Measurements from ENCODE around the gene UBQLN4. TPM values are rescaled to one million over a fixed set of nuclear protein-coding genes. Genes with fewer than 3 reads are reported as not detected.
A peak's percentile ranks its signal among the peaks of the same experiment; 100 is the strongest.

The UBQLN4 gene
- total and polyA plus RNA-seq, 9 of the 15 experiments (the other 6 are each of a cell fraction or from before 2014, with no cell fraction given) = 13.5 to 65.5 (median 37.0) TPM

DNA sequence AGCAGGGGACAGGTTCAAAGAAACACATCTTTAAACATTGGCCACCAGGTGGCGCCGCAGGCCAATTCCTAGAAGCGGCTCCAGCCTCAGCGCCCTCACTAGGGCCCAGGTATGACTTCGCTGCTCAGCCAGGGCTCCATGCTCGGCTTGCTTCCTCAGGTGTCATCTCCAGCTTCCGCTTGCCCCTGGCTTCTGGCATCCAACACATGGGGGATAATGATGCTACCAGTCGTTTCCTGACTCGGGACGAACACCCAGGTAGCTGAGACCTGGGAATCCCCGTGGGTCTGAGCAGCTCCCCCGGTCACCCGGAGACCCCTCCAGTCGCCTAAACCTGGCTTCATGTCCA, 37.2 kb upstream of the UBQLN4 start (continued):
- TF ChIP-seq ZBTB34 (CRISPR knock-in tag; IDR thresholded peaks at IDR 0.05) (no peak), ZBTB1 (CRISPR knock-in tag; IDR thresholded peaks at IDR 0.05; ENCODE audit: borderline replicate concordance, low read depth) (no peak), PML (IDR thresholded peaks at IDR 0.05; ENCODE audit: low read length) (no peak), DACH1 (IDR thresholded peaks at IDR 0.05; ENCODE audit: partially characterized antibody) (no peak), ZEB2 (IDR thresholded peaks at IDR 0.05) (peak; percentile 54; the same call in 1 of the 2 replicates), ZFP36 (IDR thresholded peaks at IDR 0.05; ENCODE audit: low read depth, low read length, partially characterized antibody) (no peak), ZNF347 (CRISPR knock-in tag; IDR thresholded peaks at IDR 0.05; ENCODE audit: low read depth) (no peak), ZNF253 (CRISPR knock-in tag; conservative IDR thresholded peaks at IDR 0.05) (no peak), SMC3 (conservative IDR thresholded peaks at IDR 0.05; ENCODE audit: insufficient read depth, low read depth, low read length) (peak; percentile 94), RBM34 (IDR thresholded peaks at IDR 0.05; ENCODE audit: borderline replicate concordance, insufficient read depth, low read length) (no peak), ZNF830 (CRISPR knock-in tag; IDR thresholded peaks at IDR 0.05) (no peak), CHAMP1 (IDR thresholded peaks at IDR 0.05) (no peak), ASH1L (IDR thresholded peaks at IDR 0.05; ENCODE audit: borderline replicate concordance, low read depth, partially characterized antibody) (no peak), EWSR1 (IDR thresholded peaks at IDR 0.05; ENCODE audit: borderline replicate concordance, low read depth, partially characterized antibody) (no peak), RBM25 (IDR thresholded peaks at IDR 0.05; ENCODE audit: low read depth, low read length, severe bottlenecking) (no peak), HSF4 (CRISPR knock-in tag; IDR thresholded peaks at IDR 0.05; ENCODE audit: borderline replicate concordance) (no peak), PHF20 (IDR thresholded peaks at IDR 0.05; ENCODE audit: partially characterized antibody) (no peak), BDP1 (IDR thresholded peaks at IDR 0.05; ENCODE audit: insufficient read depth, insufficient read length) (no peak), ZNF695 (CRISPR knock-in tag; IDR thresholded peaks at IDR 0.05) (no peak), SOX6 (IDR thresholded peaks at IDR 0.05) (0 out of 2 replicates have a peak, but pooled peaks have one; percentile 28), ZNF239 (CRISPR knock-in tag; IDR thresholded peaks at IDR 0.05) (no peak), ATF7 (IDR thresholded peaks at IDR 0.05) (0 out of 2 replicates have a peak, but pooled peaks have one; percentile 24), PHF8 (IDR thresholded peaks at IDR 0.05; ENCODE audit: borderline replicate concordance, low read length) (no peak), PTRF (tag; IDR thresholded peaks at IDR 0.05) (no peak), KLF16 (IDR thresholded peaks at IDR 0.05) (peak; percentile 49; the same call in 1 of the 2 replicates), TFAM (CRISPR knock-in tag; conservative IDR thresholded peaks at IDR 0.05) (no peak), MED1 (CRISPR knock-in tag; IDR thresholded peaks at IDR 0.05; ENCODE audit: borderline replicate concordance) (no peak)
- TF ChIP-seq, protein P1, sequence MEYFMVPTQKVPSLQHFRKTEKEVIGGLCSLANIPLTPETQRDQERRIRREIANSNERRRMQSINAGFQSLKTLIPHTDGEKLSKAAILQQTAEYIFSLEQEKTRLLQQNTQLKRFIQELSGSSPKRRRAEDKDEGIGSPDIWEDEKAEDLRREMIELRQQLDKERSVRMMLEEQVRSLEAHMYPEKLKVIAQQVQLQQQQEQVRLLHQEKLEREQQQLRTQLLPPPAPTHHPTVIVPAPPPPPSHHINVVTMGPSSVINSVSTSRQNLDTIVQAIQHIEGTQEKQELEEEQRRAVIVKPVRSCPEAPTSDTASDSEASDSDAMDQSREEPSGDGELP (CRISPR knock-in tag; IDR thresholded peaks at IDR 0.05; ENCODE audit: borderline replicate concordance) = peak; percentile 58; the same call in 1 of the 2 replicates
